Endodermal cell (in vitro differentiated cells): ENCODE results near the gene MRPS12. TPM values are rescaled to one million over a fixed set of nuclear protein-coding genes. Genes with fewer than 3 reads are reported as not detected.
A peak's percentile ranks its signal among the peaks of the same experiment; 100 is the strongest.

ENCODE experiments used
- DNase-seq: peaks from one replicate; pipeline ENCODE4 v3.0.0-alpha.2; 2017
- H3K27ac ChIP-seq: 2 replicates; pipeline ENCODE4 v1.5.1; 2013; ENCODE audit warnings: mild to moderate bottlenecking, low read depth, low read length, moderate library complexity
- H3K27me3 ChIP-seq: 2 replicates; pipeline ENCODE4 v1.6.1; 2013; ENCODE audit warnings: mild to moderate bottlenecking, low read length, moderate library complexity; ENCODE audit not compliant: insufficient read depth, control insufficient read depth, poor library complexity, severe bottlenecking
- H3K36me3 ChIP-seq: 2 replicates; pipeline ENCODE4 v1.7.0; 2013; ENCODE audit warnings: mild to moderate bottlenecking, low read length, moderate library complexity; ENCODE audit not compliant: control insufficient read depth, insufficient read depth
- H3K4me1 ChIP-seq: one replicate; pipeline ENCODE4 v1.7.0; 2013; ENCODE audit warnings: low read length; ENCODE audit not compliant: control insufficient read depth, insufficient read depth
- H3K4me3 ChIP-seq: 2 replicates; pipeline ENCODE4 v1.5.1; 2013; ENCODE audit warnings: mild to moderate bottlenecking, low read length, moderate library complexity
- H3K9ac ChIP-seq: 2 replicates; pipeline ENCODE4 v1.6.1; 2013; ENCODE audit warnings: mild to moderate bottlenecking, low read length, moderate library complexity; ENCODE audit not compliant: poor library complexity, severe bottlenecking; ENCODE audit errors: extremely low read depth
- H3K9me3 ChIP-seq: 2 replicates; pipeline ENCODE4 v1.6.1; 2013; ENCODE audit warnings: mild to moderate bottlenecking, low read length, moderate library complexity; ENCODE audit not compliant: control insufficient read depth
- H3K27ac Mint-ChIP-seq: 2 replicates; pipeline ENCODE4 v1.8.0; 2020; ENCODE audit warnings: mixed read lengths
- H3K27me3 Mint-ChIP-seq: 2 replicates; pipeline ENCODE4 v1.8.0; 2021; ENCODE audit warnings: mild to moderate bottlenecking, mixed read lengths; ENCODE audit not compliant: insufficient read depth
- H3K36me3 Mint-ChIP-seq: 2 replicates; pipeline ENCODE4 v1.8.0; 2020; ENCODE audit warnings: low read depth, mixed read lengths
- H3K4me1 Mint-ChIP-seq: 2 replicates; pipeline ENCODE4 v1.8.0; 2020; ENCODE audit warnings: mixed read lengths
- H3K4me3 Mint-ChIP-seq: 2 replicates; pipeline ENCODE4 v1.8.0; 2020; ENCODE audit warnings: mild to moderate bottlenecking, moderate library complexity, mixed read lengths
- H3K9me3 Mint-ChIP-seq: 2 replicates; pipeline ENCODE4 v1.8.0; 2020; ENCODE audit warnings: mild to moderate bottlenecking, mixed read lengths
- WGBS, 2 experiments: methylation state at CpG; one replicate each; pipeline versions ENCODE4 v1.1.5 to v1.1.7; 2013; ENCODE audit warnings: missing lambda C conversion rate in 2 of 2, mixed read lengths in 1 of 2; ENCODE audit not compliant: insufficient coverage in 1 of 2, insufficient read length in 1 of 2; 5-methylcytosine and 5-hydroxymethylcytosine counted together
- total RNA-seq, 2 donors: library from RNA; stranded (reverse); fragmentation: NEBNext Ultra II Directional in 1 of 2; extraction: Animal tissue kit (Norgen Biotek cat#: 25700) in 1 of 2; gene quantifications; 2 replicates in 1 of 2; 3 replicates in 1 of 2; pipeline ENCODE4 v1.2.1, GENCODE V29; 2021
- TF ChIP-seq, protein P1 (sequence below): fragments of 200-600 bp; sonication (generic); conservative IDR thresholded peaks from 2 replicates; pipeline ENCODE4 v1.5.0; 2021; ENCODE audit warnings: antibody characterized with exemption, mild to moderate bottlenecking

The MRPS12 gene
- total RNA-seq, 2 donors from 2014 or later = 37.5 to 38.3 TPM

DNA sequence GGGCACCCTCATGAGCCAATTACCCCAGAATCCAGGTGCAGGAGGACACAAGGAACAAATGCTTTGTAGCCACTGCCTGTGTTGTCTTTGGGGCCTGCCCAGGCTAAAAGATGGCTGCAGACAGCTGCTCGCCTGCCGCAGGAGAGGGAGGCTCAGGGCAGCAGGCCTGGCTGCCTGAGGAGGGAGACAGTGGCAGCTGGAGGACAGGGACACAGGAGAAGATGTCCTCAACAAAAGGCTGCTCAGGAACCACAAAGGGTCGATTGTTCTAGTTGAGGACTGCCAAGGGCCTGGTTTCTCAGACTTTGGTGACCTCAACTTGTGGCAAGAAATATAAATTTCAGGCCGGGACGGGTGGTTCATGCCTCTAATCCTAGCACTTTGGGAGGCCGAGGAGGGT lies 39.0 kb upstream of the MRPS12 start:
- H3K36me3 Mint-ChIP-seq = no peaks in the 10 kb centered on the region
- H3K9me3 Mint-ChIP-seq = no peaks in the 10 kb centered on the region
- Histone ChIP-seq H3K27me3 (no peaks in the 10 kb centered on the region), H3K4me1 (no peaks in the 10 kb centered on the region), H3K36me3 (peaks cover 12% of the 10 kb centered on the region), H3K9ac (no peak overlapping the region), H3K9me3 (no peaks in the 10 kb centered on the region), H3K27ac (peak overlapping the region; percentile 63), H3K4me3 (no peak overlapping the region)
- no peak overlapping the region for H3K4me3 Mint-ChIP-seq
- H3K27ac Mint-ChIP-seq = no peak overlapping the region
- peak; percentile 29 for DNase-seq
- TF ChIP-seq, protein P1, sequence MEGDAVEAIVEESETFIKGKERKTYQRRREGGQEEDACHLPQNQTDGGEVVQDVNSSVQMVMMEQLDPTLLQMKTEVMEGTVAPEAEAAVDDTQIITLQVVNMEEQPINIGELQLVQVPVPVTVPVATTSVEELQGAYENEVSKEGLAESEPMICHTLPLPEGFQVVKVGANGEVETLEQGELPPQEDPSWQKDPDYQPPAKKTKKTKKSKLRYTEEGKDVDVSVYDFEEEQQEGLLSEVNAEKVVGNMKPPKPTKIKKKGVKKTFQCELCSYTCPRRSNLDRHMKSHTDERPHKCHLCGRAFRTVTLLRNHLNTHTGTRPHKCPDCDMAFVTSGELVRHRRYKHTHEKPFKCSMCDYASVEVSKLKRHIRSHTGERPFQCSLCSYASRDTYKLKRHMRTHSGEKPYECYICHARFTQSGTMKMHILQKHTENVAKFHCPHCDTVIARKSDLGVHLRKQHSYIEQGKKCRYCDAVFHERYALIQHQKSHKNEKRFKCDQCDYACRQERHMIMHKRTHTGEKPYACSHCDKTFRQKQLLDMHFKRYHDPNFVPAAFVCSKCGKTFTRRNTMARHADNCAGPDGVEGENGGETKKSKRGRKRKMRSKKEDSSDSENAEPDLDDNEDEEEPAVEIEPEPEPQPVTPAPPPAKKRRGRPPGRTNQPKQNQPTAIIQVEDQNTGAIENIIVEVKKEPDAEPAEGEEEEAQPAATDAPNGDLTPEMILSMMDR = no peak
- WGBS, 2 experiments = 89 to 97% methylated on average over 6 of the region's 6 CpGs
- H3K27me3 Mint-ChIP-seq = no peaks in the 10 kb centered on the region
- H3K4me1 Mint-ChIP-seq = no peaks in the 10 kb centered on the region

GRCh38 chr19:38892841-38893240 lies 37.9 kb upstream of the MRPS12 start:
- H3K27ac ChIP-seq = no peak overlapping the region
- H3K36me3 Mint-ChIP-seq = no peaks in the 10 kb centered on the region
- H3K4me3 ChIP-seq = no peak overlapping the region
- no peaks in the 10 kb centered on the region for H3K27me3 ChIP-seq
- no peaks in the 10 kb centered on the region for H3K4me1 Mint-ChIP-seq
- H3K27me3 Mint-ChIP-seq = peaks cover 3% of the 10 kb centered on the region
- TF ChIP-seq, protein P1 = no peak
- no peak overlapping the region for H3K9ac ChIP-seq
- DNase-seq = peak; percentile 71
- H3K36me3 ChIP-seq = peaks cover 12% of the 10 kb centered on the region
- H3K9me3 ChIP-seq = no peaks in the 10 kb centered on the region
- H3K4me1 ChIP-seq = no peaks in the 10 kb centered on the region
- H3K4me3 Mint-ChIP-seq = no peak overlapping the region
- H3K27ac Mint-ChIP-seq = no peak overlapping the region
- WGBS, 2 experiments = 87 to 89% methylated on average over 3 to 5 of the region's 5 CpGs
- no peaks in the 10 kb centered on the region for H3K9me3 Mint-ChIP-seq

DNA sequence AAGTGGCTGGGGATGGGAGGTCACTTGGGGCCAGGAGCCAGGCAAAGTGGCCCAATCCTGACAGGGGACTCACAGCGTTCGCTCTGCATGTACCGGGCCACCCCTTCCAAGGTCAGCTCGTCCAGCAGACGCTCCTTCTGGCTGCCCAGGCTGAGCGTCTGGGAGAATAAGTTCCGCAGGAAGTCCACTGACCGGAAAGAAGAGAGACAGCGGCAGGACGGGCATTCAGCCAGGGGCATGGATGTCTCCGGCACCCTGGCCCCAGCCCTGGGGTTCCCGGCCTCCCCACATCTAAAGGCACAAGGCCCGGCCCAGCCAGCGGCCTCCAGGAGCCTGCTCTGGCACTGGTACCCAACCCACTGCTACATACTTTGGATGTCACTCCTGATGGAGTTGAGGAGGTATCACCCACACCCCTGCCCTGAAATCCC lies 37.4 kb upstream of the MRPS12 start:
- Mint-ChIP-seq H3K4me3 (no peak overlapping the region), H3K36me3 (no peaks in the 10 kb centered on the region), H3K27me3 (peaks cover 8% of the 10 kb centered on the region), H3K4me1 (no peaks in the 10 kb centered on the region), H3K27ac (no peak overlapping the region), H3K9me3 (no peaks in the 10 kb centered on the region)
- H3K9me3 ChIP-seq = no peaks in the 10 kb centered on the region
- H3K36me3 ChIP-seq = peaks cover 9% of the 10 kb centered on the region
- H3K4me3 ChIP-seq = no peak overlapping the region
- TF ChIP-seq, protein P1 = no peak
- peak; percentile 35 for DNase-seq
- WGBS, 2 experiments = 89 to 94% methylated on average over 13 to 14 of the region's 14 CpGs
- H3K27me3 ChIP-seq = no peaks in the 10 kb centered on the region
- H3K4me1 ChIP-seq = no peaks in the 10 kb centered on the region
- no peak overlapping the region for H3K27ac ChIP-seq
- H3K9ac ChIP-seq = no peak overlapping the region
